HepG2 (cell line): ENCODE results near the gene STKLD1.

Experiments used
- BCL3 ChIP-seq: sonication (generic); formaldehyde crosslinking; IDR thresholded peaks from 2 replicates; pipeline ENCODE4 v1.5.1; 2020; ENCODE audit warnings: mild to moderate bottlenecking, missing genetic modification reagents, moderate library complexity
- CTCF ChIP-seq: sonication (generic); formaldehyde crosslinking; IDR thresholded peaks from 2 replicates; pipeline ENCODE4 v1.5.0; 2020; ENCODE audit warnings: mild to moderate bottlenecking, missing genetic modification reagents, moderate library complexity
- KLF16 ChIP-seq, 2 experiments: sonication (generic) in 1 of 2; formaldehyde crosslinking in 1 of 2; IDR thresholded peaks; 2 replicates each; pipeline versions ENCODE4 v1.6.1 to v1.8.0; 2016 to 2023; ENCODE audit warnings: missing genetic modification reagents in 2 of 2, missing compliant biosample characterization in 1 of 2
- NR2C2 ChIP-seq: sonication (generic); formaldehyde crosslinking; IDR thresholded peaks from 2 replicates; pipeline ENCODE4 v1.4.0; 2020; ENCODE audit warnings: missing genetic modification reagents, mild to moderate bottlenecking, moderate library complexity, borderline replicate concordance
- POLR2AphosphoS5 ChIP-seq: IDR thresholded peaks from 2 replicates; pipeline ENCODE4 v1.6.1; 2012; ENCODE audit warnings: low read depth, low read length
- REPIN1 ChIP-seq: sonication (generic); formaldehyde crosslinking; IDR thresholded peaks from 2 replicates; pipeline ENCODE4 v1.8.0; 2022; ENCODE audit warnings: missing genetic modification reagents, low read depth, mild to moderate bottlenecking, borderline replicate concordance
- SMAD1 ChIP-seq: sonication (generic); formaldehyde crosslinking; IDR thresholded peaks from 2 replicates; pipeline ENCODE4 v1.4.0; 2020; ENCODE audit warnings: missing genetic modification reagents, low read depth, mild to moderate bottlenecking, borderline replicate concordance
- SNAPC2 ChIP-seq: sonication (generic); formaldehyde crosslinking; IDR thresholded peaks from 2 replicates; pipeline ENCODE4 v1.8.1; 2022; ENCODE audit warnings: mild to moderate bottlenecking, missing genetic modification reagents
- ZNF569 ChIP-seq: sonication (generic); formaldehyde crosslinking; IDR thresholded peaks from 2 replicates; pipeline ENCODE4 v1.5.0; 2020; ENCODE audit warnings: mild to moderate bottlenecking, missing genetic modification reagents, moderate library complexity, borderline replicate concordance
- ZNF777 ChIP-seq: sonication (generic); formaldehyde crosslinking; IDR thresholded peaks from 2 replicates; pipeline ENCODE4 v1.4.0; 2020; ENCODE audit warnings: missing genetic modification reagents

- TF ChIP-seq KLF16 (CRISPR knock-in tag; IDR thresholded peaks at IDR 0.05) = no peak
- no peak for TF ChIP-seq ZNF777
- TF ChIP-seq NR2C2 = no peak
- no peak for TF ChIP-seq SMAD1 (CRISPR knock-in tag)
- TF ChIP-seq ZNF569 (CRISPR knock-in tag) = no peak
- TF ChIP-seq SNAPC2 (CRISPR knock-in tag) = no peak
- TF ChIP-seq POLR2AphosphoS5 = no peak
- TF ChIP-seq CTCF = no peak
- TF ChIP-seq REPIN1 (CRISPR knock-in tag) = no peak
- TF ChIP-seq BCL3 = no peak
Measured at GRCh38 chr9:133345596-133345995, 30.6 kb upstream of the STKLD1 start.
